ENCODE measurements around the gene SESN1.
A peak's percentile ranks its signal among the peaks of the same experiment; 100 is the strongest.

The SESN1 gene

DNA sequence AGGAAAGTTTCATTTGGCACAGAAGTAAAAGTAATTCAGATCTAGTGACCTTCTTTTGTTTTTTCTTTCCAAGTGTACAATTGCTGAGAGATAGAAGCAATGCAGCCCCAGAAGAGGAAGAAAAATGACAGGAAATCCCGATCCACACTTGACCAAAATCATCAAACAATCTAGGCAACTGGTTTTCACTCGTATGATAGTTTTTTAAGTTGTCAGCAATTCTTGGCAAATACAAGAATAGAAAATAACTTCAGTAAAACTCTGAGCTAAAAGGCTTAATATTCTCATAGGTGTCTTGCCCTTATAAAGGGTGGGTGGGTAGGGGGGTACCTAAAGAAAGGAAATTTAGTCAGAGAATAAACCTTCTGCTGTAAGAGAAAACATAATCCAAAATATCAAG is 36.0 kb downstream of the SESN1 start:
- no peak for FAIRE-seq

DNA sequence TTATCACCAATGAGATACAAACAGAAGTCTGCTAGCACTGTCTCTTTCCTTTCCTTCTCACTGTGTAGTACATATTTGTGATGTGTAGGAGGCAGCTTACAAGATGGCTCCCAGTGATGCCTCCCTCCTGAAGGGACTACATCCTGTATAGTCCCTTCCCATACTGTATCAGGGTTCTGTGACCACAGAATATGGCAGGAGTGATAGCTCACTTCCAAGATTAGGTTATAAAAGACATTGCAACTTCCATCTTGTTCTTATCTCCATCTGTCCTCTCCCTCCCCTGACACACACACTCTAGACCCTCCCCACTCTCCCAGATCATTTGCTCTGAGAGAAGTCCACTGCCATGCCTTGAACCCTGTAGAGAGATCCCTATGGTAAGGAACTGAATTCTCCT is 38.0 kb downstream of the SESN1 start:
- no peak for FAIRE-seq

DNA sequence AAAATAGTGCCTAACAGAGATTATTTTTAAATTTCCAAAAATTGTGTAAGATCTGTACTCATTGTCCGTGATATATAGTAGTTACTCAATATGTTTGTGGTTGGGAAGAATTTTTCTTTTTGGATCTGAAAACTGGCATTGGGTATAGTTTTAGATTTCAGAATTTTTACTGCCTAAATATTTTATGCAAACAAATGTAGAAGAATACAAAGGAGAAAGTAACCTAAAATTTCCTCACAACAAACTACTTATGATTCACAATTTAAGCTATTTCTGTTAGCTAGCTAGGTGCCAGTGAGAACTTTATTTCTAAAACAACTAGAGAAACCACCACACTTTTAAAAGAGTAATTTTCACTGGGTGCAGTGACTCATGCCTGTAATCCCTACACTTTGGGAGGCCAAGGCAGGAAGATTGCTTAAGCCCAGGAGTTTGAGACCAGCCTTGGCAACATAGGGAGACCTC is 38.8 kb downstream of the SESN1 start:
- no peak for FAIRE-seq

DNA sequence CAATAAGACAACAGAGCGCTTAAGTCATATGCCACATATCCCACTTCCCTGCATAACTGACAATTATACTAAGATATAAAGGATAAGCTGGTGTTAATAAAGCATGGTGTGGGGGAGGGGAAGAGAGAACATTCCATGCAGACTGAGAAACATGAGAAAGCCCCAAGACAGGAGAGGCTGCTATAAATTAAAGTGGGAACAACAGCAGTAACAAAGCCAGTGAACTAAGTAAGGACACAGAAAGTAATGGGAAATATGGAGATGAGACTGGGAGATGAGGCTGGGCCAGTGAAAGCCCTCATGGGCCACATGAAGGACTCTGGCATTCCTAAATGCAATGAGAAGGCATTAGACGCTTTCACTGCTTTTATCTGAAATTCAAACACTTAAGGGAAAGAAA is 41.3 kb downstream of the SESN1 start:
- no peak for FAIRE-seq

DNA sequence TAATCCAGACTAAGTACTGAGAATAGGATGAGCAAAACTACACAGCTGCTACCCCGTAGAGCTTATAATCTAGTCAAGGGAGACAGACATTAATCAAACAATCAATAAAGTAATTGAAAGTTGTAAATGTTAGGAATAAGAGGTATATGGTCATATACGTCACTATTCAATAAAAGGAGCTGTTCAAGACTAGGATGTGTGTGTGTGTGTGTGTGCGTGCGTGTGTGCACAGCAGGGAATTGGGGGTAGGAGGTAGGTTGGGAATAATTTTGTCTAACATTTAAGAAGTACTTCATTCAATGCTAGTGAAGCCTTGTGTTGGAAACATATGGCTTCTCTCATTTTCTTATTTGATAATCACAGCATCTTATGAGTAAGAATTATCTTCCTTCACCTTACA is 41.8 kb downstream of the SESN1 start:
- FAIRE-seq: no peak

DNA sequence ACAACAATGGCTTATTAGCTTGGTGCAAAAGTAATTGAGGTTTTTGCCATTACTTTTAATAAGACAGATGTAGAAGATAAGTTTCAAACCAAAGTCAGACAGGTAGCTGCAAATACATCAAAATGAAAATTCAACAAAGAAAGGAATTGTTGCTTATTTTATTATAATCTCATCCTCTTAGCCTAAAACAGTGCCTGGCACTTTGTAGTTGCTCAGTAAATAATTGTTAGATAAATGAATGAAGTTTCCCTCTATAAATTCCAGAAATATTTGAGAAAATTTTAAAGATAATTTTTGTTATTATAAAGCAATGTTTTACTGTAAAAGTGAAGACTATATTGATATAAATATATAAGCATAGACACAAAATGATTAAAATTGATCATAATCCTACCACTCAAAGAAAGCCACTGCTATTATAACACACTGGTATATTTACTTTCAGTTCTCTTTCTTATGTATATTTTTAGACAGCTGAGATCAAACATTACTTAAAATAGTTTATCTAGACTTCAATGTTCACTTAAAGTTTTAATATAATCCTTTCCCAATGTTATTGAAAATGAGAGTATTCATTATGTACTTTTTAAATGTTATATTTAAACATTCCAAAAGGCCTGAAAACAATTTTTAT is 42.5 kb downstream of the SESN1 start:
- FAIRE-seq: peak; percentile 84

DNA sequence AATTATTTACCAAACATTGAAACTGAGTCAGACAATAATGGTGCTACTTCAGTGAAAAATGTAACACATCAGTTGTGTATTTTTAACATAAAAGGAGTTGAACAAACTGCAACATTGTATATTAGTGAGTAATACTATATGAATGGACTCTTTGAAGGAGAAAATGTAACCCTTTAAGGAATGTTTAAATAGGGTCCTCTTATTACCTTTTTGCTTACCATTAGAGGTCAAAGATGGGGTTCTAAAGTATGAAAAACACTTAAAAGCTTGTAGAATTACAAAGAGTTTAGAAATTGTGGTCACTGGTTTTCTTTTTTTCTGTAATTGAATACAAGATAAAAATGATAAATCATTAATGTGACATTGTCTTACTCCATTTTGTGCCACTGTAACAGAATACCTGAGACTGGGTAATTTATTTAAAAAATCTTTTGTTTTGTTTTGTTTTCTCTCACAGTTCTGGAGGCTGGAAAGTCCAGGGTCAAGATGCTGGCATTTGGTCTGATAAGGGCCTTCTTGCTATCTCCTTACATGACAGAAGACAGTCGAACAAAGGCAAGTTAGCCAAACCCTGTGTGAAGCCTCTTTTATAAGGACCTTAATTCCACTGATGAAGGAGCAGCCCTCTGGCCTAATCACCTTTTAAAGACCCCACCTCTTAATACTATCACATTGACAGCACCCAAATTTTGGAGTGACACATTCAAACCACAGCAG is 43.2 kb downstream of the SESN1 start:
- FAIRE-seq: no peak

DNA sequence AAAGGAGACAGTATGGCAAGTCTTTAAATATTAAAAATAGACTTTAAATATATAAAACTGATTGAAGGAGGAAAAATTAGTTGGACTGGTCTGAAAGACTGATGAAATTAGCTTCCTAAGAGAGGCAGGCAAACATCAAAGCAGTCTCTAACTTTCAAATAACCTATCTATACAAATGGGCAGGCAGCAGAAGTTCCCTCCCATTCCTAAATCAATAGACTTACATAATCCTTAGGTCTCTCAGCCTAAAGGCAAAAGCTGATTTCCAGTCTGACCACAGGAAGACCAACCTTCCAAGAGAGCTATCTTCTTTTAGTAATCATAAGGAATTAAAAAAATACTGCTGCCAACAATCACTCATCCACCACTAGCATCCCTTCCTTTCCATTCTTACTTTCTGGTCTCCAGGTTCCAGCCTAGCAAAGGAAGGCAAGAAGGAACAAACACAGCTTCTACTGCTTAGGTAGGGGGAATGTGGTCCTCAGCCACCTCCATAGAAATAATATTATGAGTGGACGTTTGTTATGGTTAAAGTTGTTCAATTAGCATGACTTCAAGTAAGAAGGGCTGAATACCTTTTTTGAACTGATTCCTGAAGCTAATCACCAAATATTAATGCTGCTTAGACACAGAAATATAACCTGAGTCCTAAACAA is 44.1 kb downstream of the SESN1 start:
- FAIRE-seq: no peak

DNA sequence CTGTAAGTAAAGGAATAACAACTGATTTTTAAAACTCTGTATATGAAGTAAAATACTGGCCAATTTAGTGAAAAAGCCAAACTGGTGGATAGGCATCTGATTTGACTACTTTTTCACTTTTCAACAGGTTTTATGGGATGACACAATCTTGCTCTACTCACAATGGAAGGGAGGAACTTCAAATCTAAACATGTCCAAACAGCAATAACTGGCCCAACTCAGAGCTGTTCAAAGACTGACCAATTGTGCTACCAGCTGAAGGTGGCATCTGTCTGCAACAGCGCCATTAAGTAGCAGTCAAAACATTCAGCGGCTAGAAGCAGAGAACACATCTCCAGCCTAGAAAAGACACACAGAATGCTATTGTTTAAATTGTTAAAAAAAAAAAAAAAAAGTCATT is 44.6 kb downstream of the SESN1 start:
- FAIRE-seq: no peak

DNA sequence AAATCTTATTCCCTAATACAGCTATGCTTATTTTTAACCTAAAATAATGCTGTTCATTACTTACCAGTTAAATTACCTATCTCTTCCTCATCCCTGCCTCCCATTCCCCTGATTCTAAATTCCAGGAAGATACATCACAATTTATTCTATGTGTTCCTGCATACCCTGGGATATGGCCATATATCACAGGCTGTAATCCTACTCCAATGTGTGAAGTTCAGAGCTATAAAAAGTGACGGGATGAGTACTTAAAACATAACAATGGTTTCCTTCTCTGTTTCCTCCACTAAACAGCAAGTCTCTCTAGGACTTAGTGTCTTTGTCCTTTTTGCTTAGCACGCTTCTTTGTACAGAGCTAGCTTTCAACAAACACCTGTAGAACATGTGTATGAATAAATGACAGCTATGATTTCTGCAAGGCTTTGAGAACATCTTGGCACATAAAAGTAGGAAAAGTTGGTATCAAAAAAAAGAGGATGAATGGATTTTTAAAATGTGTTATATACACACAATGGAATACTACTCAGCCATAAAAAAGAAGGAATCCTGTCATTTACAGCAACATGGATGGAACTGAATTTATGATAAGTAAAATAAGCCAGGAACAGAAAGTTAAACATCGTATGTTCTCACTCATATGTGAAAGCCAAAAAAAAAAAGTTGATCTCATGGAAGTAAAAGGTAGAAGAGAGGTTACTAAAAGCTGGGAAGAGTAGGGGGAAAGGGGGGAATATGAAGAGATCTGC is 45.8 kb downstream of the SESN1 start:
- FAIRE-seq: no peak

DNA sequence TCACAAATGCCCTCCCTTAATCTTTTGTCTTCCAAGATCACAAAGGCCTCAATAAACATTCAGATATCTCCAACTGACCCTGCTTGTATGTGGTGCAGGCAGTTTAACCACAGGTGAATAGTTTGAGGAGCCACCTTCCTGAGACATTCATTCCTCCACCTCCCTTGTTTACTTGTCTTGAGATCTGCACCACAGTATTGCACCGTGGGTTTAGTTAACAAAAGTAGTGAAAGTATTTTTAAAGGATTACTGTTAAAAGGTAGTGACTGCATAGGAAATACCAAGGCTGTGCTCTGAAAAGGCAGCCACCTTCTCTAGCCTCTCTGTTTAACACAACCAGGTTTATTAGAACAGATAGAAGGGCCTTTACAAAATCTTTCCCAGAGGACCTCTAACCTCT is 46.5 kb downstream of the SESN1 start:
- no peak for FAIRE-seq

DNA sequence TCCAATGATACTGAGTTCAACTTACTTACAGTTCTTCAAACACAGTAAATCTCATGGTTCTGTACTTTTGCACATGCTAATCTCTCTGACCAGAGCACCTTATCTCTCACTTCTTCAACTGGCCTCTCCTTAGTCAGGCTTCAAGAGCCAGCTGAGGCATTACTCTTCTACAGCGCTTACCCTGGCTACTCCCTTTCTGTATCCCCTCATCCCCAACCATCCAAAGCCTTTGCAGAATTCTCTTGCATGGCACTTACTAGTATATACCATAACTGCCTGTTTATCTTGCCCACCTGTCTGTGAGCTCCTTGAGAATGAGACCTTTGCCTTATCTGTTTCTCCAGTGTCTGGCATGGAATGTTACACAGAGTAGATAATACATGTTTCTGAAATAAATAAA is 49.2 kb downstream of the SESN1 start:
- no peak for FAIRE-seq

DNA sequence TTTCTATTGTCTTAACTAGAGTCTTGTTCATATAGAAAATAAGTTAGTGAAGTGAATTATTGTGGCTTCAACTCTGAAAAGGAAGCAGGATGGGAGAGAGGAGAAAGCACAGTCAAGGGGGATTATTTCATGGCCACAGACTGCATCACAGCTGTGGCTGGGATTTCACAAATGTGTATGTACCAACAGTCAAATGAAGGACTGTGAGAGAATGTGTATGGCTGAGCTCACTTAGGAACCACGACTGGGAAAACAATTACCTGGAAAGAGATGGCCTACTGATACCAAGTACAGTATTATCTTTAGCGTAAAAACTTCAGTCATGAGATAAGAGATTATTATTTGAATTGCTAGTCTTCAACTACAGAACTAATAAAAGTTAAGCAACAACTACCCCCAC is 54.9 kb downstream of the SESN1 start:
- FAIRE-seq: no peak

DNA sequence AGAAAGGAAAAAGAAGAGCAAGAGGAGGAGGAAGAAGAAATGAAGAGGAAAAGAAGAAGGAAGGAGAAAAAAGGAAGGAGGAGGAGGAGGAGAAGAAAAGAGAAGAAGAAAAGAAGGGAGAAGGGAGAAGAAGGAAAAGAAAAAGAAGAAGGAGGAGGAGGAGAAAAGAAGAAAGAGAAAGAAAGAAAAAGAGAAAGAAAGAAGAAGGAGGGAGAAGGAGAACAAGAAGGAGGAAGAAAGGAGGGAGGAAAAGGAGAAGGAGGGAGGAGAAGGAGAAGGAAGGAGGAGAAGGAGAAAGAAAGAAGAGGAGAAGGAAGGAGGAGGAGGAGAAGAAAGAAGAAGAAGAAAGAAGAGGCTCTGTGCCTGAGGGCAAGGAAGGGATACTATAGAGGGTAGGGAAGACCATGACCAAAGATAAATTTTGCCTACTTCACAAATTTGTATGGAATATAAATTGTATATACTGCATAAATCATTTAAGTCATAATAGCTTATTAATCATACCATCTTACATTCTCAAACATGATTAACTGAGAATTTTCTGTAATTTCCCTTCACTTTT is 55.7 kb downstream of the SESN1 start:
- no peak for FAIRE-seq

DNA sequence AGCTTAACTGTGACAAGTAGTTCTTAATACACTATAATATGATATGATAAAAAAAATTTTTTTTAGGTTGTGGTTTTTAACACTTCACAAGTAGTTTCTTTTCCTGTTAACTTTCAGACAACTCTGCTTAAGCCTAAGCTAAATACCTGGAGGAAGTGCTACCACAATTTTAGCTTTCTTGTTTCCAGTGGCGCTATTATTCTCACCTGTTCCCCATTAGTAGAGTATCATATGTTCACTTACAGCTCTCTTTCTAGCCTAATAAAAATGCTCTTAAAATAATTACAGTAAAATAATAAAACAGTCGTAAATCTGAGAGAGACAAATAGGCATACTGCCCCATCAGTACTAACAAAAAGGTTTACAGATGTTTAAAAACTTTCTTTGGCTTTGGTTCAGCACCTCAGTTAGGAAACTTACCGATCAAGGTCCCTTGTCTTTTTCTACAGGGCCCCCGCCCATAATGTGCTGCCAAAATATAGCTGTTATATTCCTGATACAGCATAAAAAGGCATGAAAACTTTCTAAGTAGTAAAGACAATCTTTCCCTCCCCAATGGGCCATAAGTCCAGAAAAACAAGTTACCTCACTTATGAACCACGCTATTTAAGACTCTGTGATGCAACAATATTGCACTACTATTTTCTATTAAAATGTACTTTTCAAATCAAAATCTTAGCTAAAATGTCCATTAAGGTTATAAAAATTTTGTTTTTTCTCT is 57.9 kb downstream of the SESN1 start:
- no peak for FAIRE-seq

DNA sequence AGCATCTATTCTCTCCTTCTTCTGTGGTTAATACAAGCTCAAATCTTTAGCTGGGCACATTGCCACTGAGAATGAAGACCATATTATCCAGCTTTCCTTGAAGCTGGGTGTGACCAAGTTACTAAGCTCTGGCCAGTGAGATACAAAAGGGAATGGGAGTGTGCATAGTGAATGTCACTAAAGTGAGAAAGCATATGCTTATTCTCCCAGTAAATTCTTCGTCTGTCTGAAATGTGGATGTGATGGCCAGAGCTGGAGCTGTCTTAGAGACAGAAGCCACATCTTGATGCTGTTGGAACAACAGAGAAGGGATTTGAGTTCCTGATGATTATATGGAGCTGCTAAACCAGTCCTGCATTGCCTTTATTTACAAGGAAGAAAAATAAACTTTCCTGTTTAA is 60.1 kb downstream of the SESN1 start:
- FAIRE-seq: no peak

DNA sequence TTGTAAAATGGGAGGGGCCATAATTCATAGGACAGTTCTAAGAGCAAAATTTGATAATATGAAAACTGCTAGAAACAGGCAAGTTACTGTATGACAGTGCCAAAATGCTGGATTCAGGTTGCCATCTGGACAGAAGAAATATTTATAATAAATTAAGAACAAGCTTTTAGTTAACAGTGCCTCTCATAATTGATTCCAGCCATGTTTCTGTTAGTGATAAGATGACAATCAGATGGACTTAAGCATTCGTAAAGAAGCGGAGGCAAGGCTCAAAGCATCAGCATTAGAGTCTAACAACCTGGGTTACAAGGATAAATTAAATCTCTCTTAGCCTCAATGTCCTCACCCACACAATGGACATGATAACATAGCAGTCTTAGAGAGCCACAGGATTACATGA is 61.0 kb downstream of the SESN1 start:
- no peak for FAIRE-seq

DNA sequence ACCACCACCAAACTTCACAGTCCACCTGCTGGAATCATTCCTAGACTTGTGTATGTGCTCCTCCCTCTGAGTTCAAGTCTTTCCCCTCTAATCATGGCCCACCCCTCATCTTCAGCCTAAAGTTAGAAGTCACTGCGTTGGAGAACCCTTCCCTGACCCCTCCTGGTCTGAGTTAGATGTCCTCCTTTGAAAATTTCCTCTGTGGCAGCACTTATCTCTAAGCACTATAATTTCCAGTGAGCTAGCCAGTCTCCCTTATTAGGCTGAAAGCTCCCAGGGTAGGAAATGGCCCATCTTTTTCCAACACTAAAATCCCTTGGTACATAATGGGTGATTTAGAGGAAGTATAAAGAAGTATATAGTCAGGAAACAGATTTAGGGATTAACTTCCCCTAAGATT is 63.2 kb downstream of the SESN1 start:
- no peak for FAIRE-seq

DNA sequence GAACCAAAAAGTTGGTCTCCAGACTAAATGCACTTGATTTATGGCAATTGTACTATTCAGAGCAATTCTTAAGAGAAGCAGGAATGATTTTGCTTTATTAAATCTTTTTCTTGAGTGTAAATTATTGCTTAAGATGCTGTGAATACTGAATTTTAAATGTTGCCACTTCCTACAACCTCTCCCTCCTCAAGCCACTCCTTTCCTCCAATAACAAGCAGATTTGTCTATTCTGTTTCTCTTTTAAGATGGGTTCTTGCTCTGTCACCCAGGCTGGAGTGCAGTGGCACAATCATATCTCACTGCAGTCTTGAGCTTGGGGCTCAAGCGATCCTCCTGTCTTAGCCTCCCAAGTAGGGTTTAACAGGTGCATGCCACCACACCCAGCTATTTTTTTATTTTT is 65.3 kb downstream of the SESN1 start:
- no peak for FAIRE-seq

DNA sequence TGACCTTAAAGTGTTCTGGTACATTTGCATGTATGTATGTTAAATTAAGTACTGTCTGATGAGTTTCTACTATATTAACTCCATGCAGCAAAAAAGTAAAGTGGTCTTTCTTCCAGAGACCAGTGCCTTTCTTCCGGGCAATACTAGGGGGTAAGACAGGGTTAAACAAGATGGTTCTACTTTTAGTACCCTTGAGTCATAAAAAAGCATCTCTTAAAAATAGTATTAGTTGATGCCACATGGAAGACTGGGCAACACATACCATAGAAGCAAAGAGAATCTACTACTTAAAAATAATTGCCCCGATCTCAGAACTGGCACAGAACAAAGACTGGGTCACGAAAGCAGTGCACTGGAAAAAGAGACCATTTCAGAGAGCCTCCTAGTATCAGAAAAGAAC is 66.2 kb downstream of the SESN1 start:
- FAIRE-seq: no peak

DNA sequence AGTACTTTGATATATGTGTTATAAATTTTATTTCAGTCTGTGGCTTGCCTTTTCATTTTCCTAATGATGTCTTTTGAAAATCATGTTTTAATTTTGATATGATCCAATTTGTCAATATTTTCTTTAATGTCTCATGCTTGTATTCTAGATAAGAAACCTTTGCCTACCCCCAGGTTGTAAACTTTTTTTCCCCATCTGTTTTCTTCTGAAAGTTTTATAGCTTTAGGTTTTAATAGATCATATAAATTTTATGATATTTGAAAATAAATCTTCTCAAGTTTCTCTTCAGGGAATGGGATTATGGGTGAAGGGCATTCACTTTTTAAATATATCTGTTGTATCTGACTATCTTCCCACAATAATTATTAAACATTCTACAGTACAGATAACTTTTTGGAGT is 66.7 kb downstream of the SESN1 start:
- no peak for FAIRE-seq

DNA sequence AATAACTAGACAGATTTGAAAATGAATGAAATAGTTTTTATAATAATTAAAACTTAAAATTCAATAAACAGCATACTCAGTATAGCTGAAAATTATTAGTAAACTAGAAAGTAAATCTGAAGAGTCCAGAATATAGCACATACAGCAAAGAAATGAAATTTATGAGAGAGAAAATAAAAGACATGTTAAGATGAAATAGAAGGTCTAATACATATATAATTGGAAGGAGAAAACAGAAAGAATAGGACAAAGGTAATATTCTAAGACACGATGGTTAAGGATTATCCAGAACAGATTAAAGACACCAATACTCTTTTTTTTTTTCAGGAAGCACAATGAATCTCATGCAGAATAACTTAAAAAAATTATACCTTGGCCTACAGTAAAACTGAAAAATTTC is 69.0 kb downstream of the SESN1 start:
- FAIRE-seq: peak; percentile 9

DNA sequence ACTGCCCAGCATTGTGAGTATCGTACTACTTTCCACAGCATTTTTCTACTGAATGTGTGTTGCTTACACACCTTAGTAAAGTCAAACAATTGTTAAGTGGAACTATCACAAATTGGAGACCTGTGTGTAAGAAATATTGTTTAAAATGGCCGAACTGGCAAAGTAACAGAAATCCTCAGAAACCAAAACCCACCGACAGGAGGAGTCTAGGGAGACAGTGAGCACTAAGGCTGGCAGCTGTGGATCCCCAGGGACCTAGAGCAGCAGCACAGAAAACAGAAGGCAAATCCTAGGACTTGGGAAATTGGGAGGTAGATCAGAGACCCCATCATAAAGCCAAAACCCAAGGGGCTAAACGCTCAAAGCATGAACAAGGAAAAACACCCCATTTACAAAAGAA is 69.9 kb downstream of the SESN1 start:
- no peak for FAIRE-seq

Measured in A204.1 (cell line).